ENCODE data around the gene TNFRSF18.
A peak's percentile ranks its signal among the peaks of the same experiment; 100 is the strongest.

The TNFRSF18 gene

DNA sequence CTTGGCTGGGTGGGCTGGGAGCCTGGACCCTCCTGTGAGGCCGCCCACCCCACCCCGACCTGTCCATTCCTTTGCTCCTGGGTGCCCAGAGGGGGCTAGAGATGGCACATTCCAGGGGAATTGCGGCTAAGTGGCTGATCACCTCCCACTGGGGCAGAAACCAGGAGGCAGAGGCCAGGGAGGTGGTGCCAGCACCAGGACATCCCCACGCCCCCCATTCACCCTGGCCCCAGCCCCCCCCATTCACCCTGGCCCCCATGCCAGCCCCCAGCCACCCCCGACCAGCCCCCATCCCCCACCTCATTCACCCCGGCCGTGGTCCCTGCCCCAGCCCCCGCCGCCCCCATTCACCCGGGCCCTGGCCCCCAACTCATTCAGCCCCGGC lies 33.9 kb upstream of the TNFRSF18 start:
- DNase-seq: no peak

- no peak for DNase-seq
Observed at GRCh38 chr1:1239614-1240347, 33.4 kb upstream of the TNFRSF18 start.

- no peak for DNase-seq
Observed at GRCh38 chr1:1239227-1239613, 32.8 kb upstream of the TNFRSF18 start.

DNA sequence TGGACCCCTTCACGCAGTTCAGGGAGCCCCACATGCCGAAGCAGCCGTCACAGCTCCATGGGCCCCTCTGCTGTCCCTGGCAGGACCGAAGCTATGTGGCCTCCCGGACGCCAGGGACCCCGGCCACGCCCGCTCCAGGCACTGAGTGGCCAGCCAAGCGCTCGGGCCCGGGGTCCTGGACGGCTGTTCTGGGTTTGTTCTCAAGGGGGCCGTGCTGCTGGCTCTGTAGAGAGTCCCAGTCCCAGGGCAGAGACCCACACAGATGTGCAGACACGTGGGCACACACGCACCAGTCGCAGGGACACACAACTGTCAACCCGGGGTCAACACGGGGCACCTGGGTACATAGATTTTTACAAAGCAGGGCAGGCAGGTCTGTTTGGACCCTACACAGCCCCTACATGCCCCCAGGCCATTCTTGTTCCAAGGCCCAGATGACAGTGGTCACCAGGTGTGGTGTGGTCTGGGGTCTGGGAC lies 32.3 kb upstream of the TNFRSF18 start:
- no peak for DNase-seq

- no peak for DNase-seq
Observed at GRCh38 chr1:1237874-1238701, 31.7 kb upstream of the TNFRSF18 start.

DNA sequence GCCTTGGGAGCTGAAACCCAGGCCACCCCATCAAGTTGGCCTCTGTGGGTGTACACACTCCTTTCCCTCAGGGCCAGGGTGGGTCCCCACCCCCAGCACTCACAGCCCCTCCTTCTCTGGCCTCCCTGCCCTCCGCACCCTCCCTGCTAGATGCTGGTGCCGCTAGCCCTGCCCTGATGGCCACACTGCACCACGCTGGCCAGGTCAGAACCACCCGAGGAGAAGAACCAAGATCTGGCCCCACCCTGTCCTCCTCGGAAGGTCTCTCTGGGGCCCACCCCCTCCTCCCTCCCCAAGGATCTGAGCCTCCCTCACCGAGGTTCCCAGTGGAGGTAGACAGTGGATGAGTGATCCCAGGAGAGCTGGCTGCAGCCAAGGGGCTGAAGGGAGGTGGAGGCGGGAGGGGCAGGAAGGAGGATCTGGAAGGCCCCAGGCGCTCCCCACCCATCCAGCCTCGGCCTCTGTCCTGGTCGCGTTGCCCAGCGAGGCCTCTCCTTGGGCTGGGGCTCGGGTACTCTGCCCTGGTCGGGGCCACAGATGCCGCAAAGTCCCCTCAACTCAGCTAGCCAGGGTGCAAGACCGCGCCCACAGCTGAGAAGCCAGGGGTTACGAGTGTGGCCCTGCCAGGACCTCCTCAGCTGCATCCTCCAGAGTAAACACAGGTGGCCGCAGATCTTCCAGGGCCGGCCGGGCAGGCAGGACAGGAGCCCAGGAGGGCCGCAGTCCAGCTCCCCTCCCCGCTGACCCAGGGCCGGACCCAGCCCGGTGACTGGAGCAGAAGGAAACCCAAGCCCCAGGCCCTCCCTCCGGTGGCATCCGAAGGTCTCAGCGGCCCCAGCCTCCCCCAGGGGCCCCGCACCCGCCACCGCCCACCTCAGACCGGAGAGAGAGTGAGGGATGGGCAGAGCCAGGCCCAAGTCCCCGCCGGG lies 30.8 kb upstream of the TNFRSF18 start:
- DNase-seq: no peak

GRCh38 chr1:1236176-1236763 lies 29.9 kb upstream of the TNFRSF18 start:
- no peak for DNase-seq

- no peak for DNase-seq
Observed at GRCh38 chr1:1235016-1235744, 28.8 kb upstream of the TNFRSF18 start.

DNA sequence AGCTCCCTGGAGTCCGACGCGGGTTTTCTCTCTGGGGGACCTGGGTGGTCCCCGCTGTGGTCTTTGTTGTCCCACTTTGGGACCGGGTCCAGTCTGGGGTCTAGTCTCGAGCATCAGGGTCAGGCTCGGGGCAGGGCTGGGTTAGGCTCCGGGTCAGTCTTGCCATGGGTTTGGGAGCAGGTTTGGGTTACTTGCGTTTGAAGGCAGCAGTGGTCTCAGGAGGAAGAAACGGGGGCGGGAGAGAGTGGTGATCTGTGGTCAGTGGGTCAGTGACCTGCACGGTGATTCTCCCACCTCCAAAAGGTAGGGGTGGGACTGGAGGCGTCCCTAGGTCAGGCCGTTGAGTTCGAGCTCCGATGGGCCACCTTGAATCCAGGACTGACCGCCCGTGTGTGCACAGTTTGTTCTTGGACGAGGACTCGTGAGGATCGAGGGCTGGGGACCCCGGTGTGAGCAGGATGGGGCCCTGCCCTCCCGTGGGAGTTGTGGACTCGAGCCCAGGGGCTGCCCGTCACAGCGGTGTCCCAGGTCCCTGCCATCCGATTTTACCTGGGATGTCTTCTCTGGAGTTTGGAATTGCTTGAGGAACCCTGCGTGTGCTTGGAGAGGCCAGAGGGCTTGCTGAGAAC lies 27.9 kb upstream of the TNFRSF18 start:
- no peak for DNase-seq

DNA sequence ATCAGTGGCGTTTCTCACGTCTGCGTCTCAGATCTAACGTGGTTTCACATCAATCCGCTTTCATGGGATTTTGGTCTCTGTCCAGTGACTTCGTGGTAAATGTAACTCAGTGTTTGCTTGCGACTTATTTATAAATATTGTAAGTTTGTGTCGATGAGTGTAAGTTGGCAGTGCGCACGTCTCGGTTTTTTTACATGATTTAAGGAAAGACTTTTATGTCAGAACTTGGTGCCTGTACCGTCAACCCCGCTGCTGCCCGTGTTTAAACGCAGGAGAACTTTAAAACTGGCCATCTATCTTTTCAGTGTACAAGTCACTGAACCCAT lies 27.1 kb upstream of the TNFRSF18 start:
- DNase-seq: no peak

- no peak for DNase-seq
Observed at GRCh38 chr1:1232796-1233566, 26.6 kb upstream of the TNFRSF18 start.

DNA sequence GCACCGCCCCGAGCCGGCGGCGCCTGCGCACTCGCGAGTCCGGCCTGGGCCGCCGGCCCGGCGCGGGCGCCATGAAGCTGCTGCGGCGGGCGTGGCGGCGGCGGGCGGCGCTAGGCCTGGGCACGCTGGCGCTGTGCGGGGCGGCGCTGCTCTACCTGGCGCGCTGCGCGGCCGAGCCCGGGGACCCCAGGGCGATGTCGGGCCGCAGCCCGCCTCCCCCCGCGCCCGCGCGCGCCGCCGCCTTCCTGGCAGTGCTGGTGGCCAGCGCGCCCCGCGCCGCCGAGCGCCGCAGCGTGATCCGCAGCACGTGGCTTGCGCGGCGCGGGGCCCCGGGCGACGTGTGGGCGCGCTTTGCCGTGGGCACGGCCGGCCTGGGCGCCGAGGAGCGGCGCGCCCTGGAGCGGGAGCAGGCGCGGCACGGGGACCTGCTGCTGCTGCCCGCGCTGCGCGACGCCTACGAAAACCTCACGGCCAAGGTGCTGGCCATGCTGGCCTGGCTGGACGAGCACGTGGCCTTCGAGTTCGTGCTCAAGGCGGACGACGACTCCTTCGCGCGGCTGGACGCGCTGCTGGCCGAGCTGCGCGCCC lies 25.9 kb upstream of the TNFRSF18 start, which contains the start of gene B3GALT6:
Gene B3GALT6 (plus strand): TSS at position 30 of the 588 bp plus-strand sequence. CDS start 42 bp downstream, at position 72.
- DNase-seq: peak in 1 of 2 donors; percentile 36

DNA sequence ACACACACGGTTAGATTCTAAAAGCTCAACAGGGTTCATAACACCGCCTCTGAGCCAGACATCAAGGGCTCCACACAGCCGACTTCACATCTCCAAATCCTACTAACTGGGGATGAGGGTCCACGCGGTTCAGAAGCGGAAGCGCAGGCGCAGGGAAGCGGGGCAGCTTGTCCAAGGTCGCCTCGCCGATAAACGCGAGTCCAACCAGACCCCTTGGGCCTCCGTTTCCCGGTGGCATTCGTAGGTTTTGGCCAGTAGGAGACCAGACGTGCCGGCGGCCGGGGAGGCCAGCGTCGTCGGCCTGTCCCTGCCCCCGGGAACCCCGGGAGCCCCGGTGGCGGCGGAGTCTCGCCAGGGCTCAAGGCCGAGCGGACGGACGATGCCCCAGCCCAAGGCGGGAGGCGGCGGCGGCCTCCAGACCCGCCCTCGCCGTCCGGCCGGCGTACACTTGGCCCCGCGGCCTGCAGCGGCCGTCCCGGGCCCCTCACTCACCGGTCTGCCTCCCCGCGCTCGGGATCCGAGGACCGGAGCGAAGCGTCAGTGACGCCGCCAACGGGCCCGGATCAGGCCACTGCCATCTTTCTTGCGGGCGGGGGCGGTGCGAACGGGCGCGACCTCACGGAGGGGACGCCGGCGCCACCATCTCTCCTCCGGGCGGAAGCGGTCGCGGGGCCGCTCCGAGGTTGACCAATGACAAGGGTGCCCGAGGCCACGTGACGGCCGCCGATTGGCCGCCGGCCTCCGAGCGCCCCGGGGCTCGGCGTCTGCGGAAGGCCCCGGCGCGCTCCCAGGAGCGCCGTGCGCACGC lies 25.2 kb upstream of the TNFRSF18 start, which contains the start of gene SDF4:
Gene SDF4 (minus strand): TSS at position 602 of the 808 bp plus-strand sequence. CDS start 3,229 bp downstream, outside the sequence.
- DNase-seq: peak; percentile 94 to 96

DNA sequence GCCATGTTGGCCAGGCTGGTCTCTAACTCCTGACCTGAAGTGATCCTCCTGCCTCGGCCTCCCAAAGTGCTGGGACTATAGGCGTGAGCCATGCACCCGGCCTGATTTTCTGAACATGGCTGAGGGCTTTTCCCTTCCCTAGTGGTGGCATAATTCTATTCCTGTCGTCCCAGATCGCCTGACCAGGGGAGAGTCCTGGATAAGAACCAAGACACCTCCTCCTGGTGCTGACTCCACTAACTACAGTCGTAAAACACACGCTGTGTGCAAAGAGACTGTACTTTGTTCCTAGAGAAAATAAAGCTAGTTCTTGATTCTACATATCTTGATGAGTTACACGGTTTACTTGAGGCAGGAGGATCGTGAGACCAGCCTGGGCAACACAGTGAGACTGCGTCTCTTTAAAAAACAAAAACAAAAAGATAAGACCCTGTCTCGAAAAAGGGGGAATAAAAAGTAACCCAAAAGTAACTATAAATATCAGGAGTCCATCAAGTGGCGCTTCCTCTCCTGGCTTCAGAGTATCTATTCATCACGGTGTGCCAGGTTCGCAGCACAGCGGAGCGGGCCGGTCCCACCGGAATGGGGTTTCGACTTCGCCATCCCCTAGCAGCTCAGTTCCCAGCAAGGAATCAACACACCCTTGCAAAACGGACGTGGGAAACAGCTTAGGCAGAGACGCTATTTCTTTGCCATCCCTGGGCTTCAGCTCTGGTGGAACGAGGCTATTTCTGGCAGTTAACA lies 24.4 kb upstream of the TNFRSF18 start:
- peak; percentile 38 to 75 for DNase-seq

- DNase-seq: no peak
Observed at GRCh38 chr1:1229770-1230169, 23.4 kb upstream of the TNFRSF18 start.

- no peak for DNase-seq
Observed at GRCh38 chr1:1228596-1229321, 22.4 kb upstream of the TNFRSF18 start.

DNA sequence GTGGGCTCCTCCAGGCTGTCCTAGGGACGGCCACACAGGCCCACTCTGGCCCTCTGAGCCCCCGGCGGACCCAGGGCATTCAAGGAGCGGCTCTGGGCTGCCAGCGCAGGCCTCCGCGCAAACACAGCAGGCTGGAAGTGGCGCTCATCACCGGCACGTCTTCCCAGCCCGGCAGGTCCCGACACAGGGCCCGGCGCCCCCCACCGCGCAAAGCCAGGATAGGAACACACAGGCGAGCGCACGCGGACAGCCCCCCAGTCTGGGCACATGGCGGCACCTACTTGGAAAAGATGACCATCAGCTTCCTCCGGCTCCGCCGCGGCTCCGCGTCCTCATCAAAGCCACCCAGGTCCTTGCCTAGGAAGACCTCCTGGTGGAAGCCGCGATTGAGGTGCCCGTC lies 21.8 kb upstream of the TNFRSF18 start:
- DNase-seq: no peak

GRCh38 chr1:1227386-1227785 lies 21.0 kb upstream of the TNFRSF18 start:
- DNase-seq: no peak
